ENCODE results near the gene RBM47.

- TF ChIP-seq POLR2A (IDR thresholded peaks at IDR 0.05), result no peak
- no peak for TF ChIP-seq CTCF (IDR thresholded peaks at IDR 0.05)
- TF ChIP-seq POLR2AphosphoS5 (IDR thresholded peaks at IDR 0.05), result no peak
Measured at GRCh38 chr4:40531636-40532023, 98.0 kb downstream of the RBM47 start.
